Measurements from ENCODE around the gene SLC7A1. TPM values are rescaled to one million over a fixed set of nuclear protein-coding genes. Genes with fewer than 3 reads are reported as not detected.

SLC7A1 gene
- total and polyA plus RNA-seq, 2 of the 13 experiments (the other 11 are each of a cell fraction or from before 2014, with no cell fraction given) = 14.5 to 15.3 TPM

- TF ChIP-seq FOXP4 (CRISPR knock-in tag; IDR thresholded peaks at IDR 0.05) = no peak
- TF ChIP-seq LRRFIP1 (CRISPR knock-in tag; conservative IDR thresholded peaks at IDR 0.05) = no peak
- no peak for TF ChIP-seq ZNF792 (CRISPR knock-in tag; IDR thresholded peaks at IDR 0.05)
Measured at GRCh38 chr13:29577136-29578051, 18.1 kb downstream of the SLC7A1 start (continued).

- H3K27ac ChIP-seq (ENCODE audit: extremely low read length, insufficient read depth, low read length) = no peak overlapping the region
- peaks cover 0 to 7% of the 10 kb centered on the region in 2 experiments; a peak in 2 of 5 replicates for H3K36me3 ChIP-seq (replicated peaks in 1 of 2; ENCODE audit: control insufficient read depth in 1 of 2, insufficient read depth in 2 of 2, low read length in 2 of 2)
- no TSS peak for BruUV-seq (replicated peaks)
Measured at GRCh38 chr13:29576581-29576980, 18.9 kb downstream of the SLC7A1 start.

More at GRCh38 chr13:29576581-29576980, 18.9 kb downstream of the SLC7A1 start:
- no peak overlapping the region for H3K9ac ChIP-seq (ENCODE audit: insufficient read depth, low read depth, low read length)
- H3K27me3 ChIP-seq (ENCODE audit: control insufficient read depth in 1 of 2, insufficient read depth in 2 of 2, low read length in 2 of 2) = no peaks in the 10 kb centered on the region
- peaks cover 90% of the 10 kb centered on the region for H3K4me1 ChIP-seq (ENCODE audit: insufficient read depth, low read length)
- H3K4me2 ChIP-seq (ENCODE audit: low read depth, low read length) = no peak overlapping the region
- peaks cover 92% of the 10 kb centered on the region for H3K79me2 ChIP-seq (ENCODE audit: insufficient read depth, low read length)
- no peak for ATAC-seq
- 94% methylated on average over 5 of the region's 7 CpGs for WGBS (ENCODE audit: low lambda C conversion rate)
- H4K20me1 ChIP-seq (ENCODE audit: insufficient read depth, low read length) = peaks cover 62% of the 10 kb centered on the region
- no peak for DNase-seq (ENCODE audit: low spot score)
- no peaks in the 10 kb centered on the region for H3K9me3 ChIP-seq (ENCODE audit: low read length)
- POLR2A ChIA-PET = no interaction called here
- no peak for TF ChIP-seq CC2D1A (CRISPR knock-in tag; IDR thresholded peaks at IDR 0.05)
- peak; percentile 39 for TF ChIP-seq RBM22 (optimal IDR thresholded peaks at IDR 0.05; ENCODE audit: low read length)
- TF ChIP-seq PHF21A (CRISPR knock-in tag; IDR thresholded peaks at IDR 0.05) = no peak
- CTCF ChIA-PET (ENCODE audit: low intra/inter-chr PET ratio, low total read pairs) = no interaction called here
- H2AFZ ChIP-seq (ENCODE audit: low read length) = no peak overlapping the region
- H3K4me3 ChIP-seq (replicated peaks in 1 of 3; ENCODE audit: insufficient read depth in 1 of 3, low read depth in 2 of 3, low read length in 3 of 3) = no peak overlapping the region
- in situ Hi-C loops (cut with HindIII; ENCODE audit: extremely low pct_ligation_motif_present, low pct_unique_long_range_greater_than_20kb) (no loop called here), intact Hi-C loops (cut with micrococcal nuclease; ENCODE audit: unreplicated experiment) (no loop called here)
- FAIRE-seq = no peak
